ENCODE measurements around the gene MYRFL.
"Not testable (repeated sequence)": the region's sequence is repeated elsewhere in the genome, so short reads cannot be mapped to it uniquely, and the experiment has no call there.

MYRFL gene

DNA sequence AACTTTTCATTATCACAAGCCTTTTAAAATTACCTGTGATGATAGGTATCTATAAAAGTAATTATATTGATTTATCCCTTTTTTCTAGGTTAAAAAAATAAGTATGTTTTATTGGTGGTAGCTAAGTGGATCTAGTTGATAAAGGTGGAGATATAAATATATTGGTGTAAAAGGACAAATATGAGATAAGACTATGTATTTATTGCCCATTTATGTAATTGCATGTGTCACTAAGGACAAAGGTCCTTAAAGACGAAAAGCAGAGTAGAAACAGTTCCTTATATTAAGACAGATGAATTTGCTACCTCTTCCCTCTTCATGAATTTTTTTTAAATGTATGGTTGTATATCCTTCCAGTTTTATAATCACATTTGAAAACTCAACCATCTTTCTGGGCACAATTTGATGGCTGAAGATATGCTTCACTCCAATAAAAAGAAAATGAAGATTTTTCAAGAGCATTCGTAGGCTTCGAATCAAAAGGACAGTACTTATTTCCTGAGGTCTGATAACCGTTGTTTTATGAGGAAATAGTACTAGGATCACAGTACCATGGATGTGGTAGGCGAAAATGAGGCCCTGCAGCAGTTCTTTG, at the start of gene MYRFL:
Gene MYRFL (plus strand): TSS at position 262 of the 595 bp plus-strand sequence. CDS start 291 bp downstream, at position 553.
- no peak for ATAC-seq (ENCODE audit: low read depth)
- no peak for DNase-seq (ENCODE audit: low spot score in 2 of 2)
- Mint-ChIP-seq H3K27me3 (no peaks in the 10 kb centered on the region), H3K27ac (no peak within 1 kb of the TSS), H3K9me3 (no peaks in the 10 kb centered on the region), H3K36me3 (no peaks in the 10 kb centered on the region), H3K4me3 (no peak within 1 kb of the TSS), H3K4me1 (no peaks in the 10 kb centered on the region)

DNA sequence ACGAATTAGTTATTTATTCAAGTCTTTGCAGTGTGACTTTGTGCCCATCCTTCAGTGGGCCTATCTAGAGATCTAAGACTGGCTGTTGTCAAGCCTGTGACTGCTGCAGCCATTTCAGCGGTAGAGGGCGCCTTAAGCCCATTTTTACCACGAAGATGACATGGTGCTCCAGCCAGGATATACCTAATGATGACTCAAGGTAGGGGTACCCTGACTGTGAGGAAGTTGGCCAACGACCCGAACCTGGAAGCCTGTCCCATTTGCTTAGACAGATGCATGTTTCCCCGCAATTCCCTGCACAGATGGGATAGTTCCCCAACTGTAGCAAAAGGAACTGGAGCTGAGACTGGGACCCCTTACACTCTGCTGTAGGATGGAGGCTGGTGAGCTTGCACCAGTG, 45.1 kb upstream of the MYRFL start:
- ATAC-seq (ENCODE audit: low read depth) (no peak), DNase-seq (ENCODE audit: low spot score in 2 of 2) (no peak)
- H3K36me3 Mint-ChIP-seq: peaks cover 36% of the 10 kb centered on the region
- H3K27ac Mint-ChIP-seq: no peak overlapping the region
- no peak overlapping the region for H3K4me3 Mint-ChIP-seq
- peaks cover 5% of the 10 kb centered on the region for H3K4me1 Mint-ChIP-seq
- no peaks in the 10 kb centered on the region for H3K27me3 Mint-ChIP-seq
- H3K9me3 Mint-ChIP-seq: peaks cover 5% of the 10 kb centered on the region

DNA sequence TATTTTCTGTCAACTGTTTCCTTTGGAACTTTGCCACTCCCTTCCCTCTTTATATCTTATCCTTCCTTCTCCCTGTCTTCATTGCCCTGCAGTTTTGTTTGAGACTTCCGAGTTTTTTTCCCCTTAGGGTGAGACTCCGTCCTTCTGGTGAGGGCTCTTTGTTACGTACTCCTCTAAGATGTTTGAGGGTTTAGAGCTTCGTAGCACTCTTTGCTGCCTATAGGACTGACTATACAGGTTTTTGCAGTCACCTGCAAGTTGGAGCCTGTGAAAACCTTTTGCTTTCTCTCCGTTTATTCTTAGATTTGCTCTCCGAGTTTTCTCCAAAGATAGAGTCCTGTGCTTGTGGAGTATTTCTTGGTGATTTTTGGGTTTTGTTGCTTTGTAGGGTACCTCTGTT, 41.7 kb upstream of the MYRFL start:
- ATAC-seq (ENCODE audit: low read depth) (no peak), DNase-seq (ENCODE audit: low spot score in 2 of 2) (no peak)
- Mint-ChIP-seq H3K27me3 (no peaks in the 10 kb centered on the region), H3K27ac (no peak overlapping the region), H3K9me3 (peaks cover 5% of the 10 kb centered on the region), H3K4me3 (no peak overlapping the region), H3K4me1 (peaks cover 5% of the 10 kb centered on the region), H3K36me3 (peaks cover 51% of the 10 kb centered on the region)

DNA sequence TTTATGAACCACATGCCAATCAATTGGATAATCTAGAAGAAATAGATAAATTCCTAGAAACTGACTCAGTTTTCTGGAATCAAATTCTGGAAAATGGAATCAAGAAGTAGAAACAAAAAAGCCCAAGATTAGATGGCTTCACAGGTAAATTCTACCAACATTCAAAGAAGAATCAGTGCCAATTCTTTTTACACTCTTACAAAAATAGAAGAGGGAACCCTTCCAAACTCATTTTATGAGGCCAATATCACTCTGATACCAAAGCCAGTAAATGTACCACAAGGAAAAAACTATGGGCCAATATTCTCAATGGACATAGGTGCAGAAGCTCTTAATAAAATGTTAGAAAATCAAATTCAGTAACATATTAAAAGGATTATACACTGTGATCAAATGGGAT, 35.7 kb upstream of the MYRFL start:
- DNase-seq (ENCODE audit: low spot score in 2 of 2): no peak
- peaks cover 59% of the 10 kb centered on the region for H3K36me3 Mint-ChIP-seq
- H3K27me3 Mint-ChIP-seq: no peaks in the 10 kb centered on the region
- H3K9me3 Mint-ChIP-seq: peaks cover 14% of the 10 kb centered on the region
- H3K27ac Mint-ChIP-seq: no peak overlapping the region
- H3K4me3 Mint-ChIP-seq: no peak overlapping the region
- H3K4me1 Mint-ChIP-seq: no peaks in the 10 kb centered on the region
- ATAC-seq (ENCODE audit: low read depth): no peak

DNA sequence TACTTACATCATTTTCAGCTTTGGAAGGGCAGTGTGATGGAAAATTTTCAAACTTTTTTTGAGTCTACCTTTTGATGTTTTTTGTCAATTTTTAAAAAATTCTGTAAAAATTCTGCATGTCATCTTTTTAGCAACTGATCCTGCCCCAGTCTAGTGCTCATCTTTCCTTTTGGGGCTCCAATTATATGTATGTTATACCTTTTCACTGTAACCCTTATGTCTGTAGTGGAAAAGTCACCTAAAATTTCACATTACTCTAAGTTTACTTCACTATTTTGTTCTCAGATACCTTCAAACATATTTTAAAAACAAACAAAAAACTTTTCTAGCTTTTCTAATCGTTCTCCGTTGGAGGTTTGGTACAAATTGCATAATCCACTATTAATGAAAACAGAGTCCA, 32.5 kb upstream of the MYRFL start:
- Mint-ChIP-seq H3K27me3 (no peaks in the 10 kb centered on the region), H3K36me3 (peaks cover 56% of the 10 kb centered on the region), H3K4me3 (no peak overlapping the region), H3K4me1 (no peaks in the 10 kb centered on the region), H3K9me3 (peaks cover 17% of the 10 kb centered on the region), H3K27ac (no peak overlapping the region)
- no peak for ATAC-seq (ENCODE audit: low read depth)
- DNase-seq (ENCODE audit: low spot score in 2 of 2): no peak

DNA sequence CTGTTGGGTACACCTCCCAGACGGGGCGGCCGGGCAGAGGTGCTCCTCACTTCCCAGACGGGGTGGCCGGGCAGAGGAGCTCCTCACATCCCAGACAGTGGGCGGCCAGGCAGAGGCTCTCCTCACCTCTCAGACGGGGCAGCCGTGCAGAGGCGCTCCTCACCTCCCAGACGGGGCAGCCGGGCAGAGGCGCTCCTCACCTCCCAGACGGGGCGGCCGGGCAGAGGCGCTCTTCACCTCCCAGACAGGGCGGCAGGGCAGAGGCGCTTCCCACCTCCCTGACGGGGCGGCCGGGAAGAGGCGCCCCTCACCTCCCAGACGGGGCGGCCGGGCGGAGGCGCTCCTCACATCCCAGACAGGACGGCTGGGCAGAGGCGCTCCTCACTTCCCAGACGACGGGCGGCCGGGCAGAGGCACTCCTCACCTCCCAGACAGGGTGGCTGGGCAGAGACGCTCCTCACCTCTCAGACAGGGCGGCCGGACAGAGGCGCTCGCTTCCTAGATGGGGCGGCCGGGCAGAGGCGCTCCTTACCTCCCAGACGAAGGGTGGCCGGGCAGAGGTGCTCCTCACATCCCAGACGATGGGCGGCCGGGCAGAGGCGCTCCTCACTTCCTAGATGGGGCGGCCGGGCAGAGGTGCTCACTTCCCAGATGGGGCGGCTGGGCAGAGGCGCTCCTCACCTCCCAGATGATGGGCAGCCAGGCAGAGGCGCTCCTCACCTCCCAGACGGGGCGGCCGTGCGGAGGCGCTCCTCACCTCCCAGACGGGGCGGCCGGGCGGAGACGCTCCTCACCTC, 17.7 kb upstream of the MYRFL start:
- Mint-ChIP-seq H3K36me3 (peaks cover 54% of the 10 kb centered on the region), H3K9me3 (peaks cover 15% of the 10 kb centered on the region)
- H3K4me3 Mint-ChIP-seq; H3K4me1 Mint-ChIP-seq; H3K27ac Mint-ChIP-seq; H3K27me3 Mint-ChIP-seq; ATAC-seq (ENCODE audit: low read depth); DNase-seq (ENCODE audit: low spot score in 2 of 2): not testable (repeated sequence)

DNA sequence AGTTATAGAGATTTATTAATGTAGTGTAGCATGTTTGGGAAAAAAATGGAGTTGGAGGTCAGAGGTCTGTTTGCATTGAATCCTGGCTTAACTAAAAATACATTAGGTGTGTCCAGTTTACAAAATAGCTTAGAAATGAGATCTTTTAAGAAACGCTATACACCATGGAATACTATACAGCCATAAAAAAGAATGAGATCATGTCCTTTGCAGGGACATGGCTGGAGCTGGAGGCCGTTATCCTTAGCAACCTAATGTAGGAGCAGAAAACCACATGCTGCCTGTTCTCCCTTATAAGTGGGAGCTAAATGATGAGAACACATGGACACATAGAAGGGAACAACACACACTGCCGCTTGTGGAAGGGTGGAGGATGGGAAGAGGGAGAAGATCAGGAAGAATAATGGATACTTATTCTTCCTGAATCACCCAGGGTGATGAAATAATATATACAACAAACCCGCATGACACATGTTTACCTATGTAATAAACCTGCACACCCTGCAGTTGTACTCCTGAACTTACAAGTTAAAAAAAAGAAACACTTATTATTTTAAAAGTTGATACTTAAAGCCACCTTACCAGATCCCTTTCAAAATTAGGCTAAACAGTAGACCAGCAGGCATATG, 14.0 kb upstream of the MYRFL start:
- ATAC-seq (ENCODE audit: low read depth) (no peak), DNase-seq (ENCODE audit: low spot score in 2 of 2) (no peak)
- no peaks in the 10 kb centered on the region for H3K4me1 Mint-ChIP-seq
- peaks cover 47% of the 10 kb centered on the region for H3K36me3 Mint-ChIP-seq
- H3K4me3 Mint-ChIP-seq: no peak overlapping the region
- no peak overlapping the region for H3K27ac Mint-ChIP-seq
- H3K9me3 Mint-ChIP-seq: peaks cover 13% of the 10 kb centered on the region
- H3K27me3 Mint-ChIP-seq: no peaks in the 10 kb centered on the region

DNA sequence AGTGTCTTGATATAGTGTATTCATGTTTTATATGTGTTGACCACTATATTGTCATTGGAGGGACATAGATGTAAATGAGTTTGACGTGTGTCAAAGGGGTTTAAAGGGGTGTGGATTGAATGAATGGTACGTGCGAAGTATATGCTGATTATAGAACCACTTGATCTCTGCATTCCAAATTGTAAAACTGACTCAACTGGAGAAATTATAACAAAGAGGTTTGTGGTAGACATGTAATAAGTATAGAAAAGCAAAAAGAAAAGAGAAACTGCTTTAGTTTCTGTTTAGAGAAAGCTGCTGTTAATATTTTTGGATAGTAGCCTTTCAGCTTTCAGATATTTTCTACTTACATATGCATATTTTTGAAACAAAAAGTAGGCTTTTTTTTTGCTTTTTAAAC, 8.9 kb upstream of the MYRFL start:
- peaks cover 20% of the 10 kb centered on the region for H3K36me3 Mint-ChIP-seq
- no peak overlapping the region for H3K4me3 Mint-ChIP-seq
- ATAC-seq (ENCODE audit: low read depth): no peak
- H3K27ac Mint-ChIP-seq: no peak overlapping the region
- H3K9me3 Mint-ChIP-seq: no peaks in the 10 kb centered on the region
- DNase-seq (ENCODE audit: low spot score in 2 of 2): no peak
- H3K4me1 Mint-ChIP-seq: no peaks in the 10 kb centered on the region
- H3K27me3 Mint-ChIP-seq: no peaks in the 10 kb centered on the region

DNA sequence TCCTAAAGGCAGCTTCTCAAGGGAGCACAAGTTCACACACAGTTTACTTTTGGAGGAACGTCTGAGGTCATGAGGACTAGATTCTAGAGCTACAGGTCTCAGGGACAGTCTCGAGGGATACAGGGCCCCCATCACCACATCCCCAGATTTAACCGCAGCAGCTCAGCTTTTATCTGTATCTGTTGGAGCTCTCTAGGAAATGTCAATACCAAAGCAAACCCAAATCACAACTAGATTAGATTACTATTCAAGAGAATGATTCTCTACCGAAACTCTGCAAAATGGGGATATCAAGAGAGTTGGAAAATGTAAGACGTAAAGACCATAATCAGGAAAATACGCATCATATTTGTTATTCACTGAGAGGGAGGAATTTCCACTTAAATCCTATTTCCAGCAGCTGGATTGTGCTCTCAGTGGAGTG, 4.0 kb upstream of the MYRFL start:
- H3K27me3 Mint-ChIP-seq: no peaks in the 10 kb centered on the region
- DNase-seq (ENCODE audit: low spot score in 2 of 2): no peak
- H3K4me3 Mint-ChIP-seq: no peak overlapping the region
- no peak for ATAC-seq (ENCODE audit: low read depth)
- H3K9me3 Mint-ChIP-seq: no peaks in the 10 kb centered on the region
- peaks cover 4% of the 10 kb centered on the region for H3K36me3 Mint-ChIP-seq
- no peak overlapping the region for H3K27ac Mint-ChIP-seq
- H3K4me1 Mint-ChIP-seq: no peaks in the 10 kb centered on the region

DNA sequence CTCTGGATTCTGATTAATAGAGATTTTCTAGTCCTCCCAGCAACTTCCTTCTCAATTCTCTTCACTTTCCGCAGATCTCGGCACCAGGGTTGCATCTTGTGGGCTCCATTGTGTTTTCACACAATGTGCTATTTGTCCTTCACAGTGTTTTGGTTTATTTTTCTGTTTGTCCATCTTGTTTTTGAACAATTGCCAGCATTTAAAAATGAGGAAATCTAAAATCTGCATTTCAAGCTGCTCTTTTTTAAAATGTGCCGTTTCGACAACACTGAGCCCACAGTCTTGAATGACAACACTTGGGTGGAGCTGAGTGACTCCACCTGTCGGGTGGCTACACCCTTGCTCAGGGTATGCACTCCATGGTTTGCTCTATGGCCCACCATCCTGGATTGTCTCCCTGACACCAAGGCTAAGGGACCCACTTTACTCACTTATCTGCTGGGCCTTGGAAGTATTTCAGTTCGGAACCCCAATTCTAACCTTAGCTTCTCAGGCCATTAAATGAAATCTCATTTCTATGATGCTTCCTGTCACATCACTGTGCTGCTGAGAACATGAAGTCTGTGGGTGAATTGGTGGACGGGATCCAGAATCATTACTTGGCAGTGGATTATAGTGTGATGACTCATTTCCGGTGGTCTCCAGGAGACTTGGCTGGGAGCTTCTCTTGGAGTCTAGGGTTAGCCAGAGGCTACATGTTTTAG, 3.4 kb upstream of the MYRFL start:
- Mint-ChIP-seq H3K36me3 (peaks cover under 1% of the 10 kb centered on the region), H3K27ac (no peak overlapping the region), H3K27me3 (no peaks in the 10 kb centered on the region), H3K9me3 (no peaks in the 10 kb centered on the region), H3K4me1 (no peaks in the 10 kb centered on the region), H3K4me3 (no peak overlapping the region)
- ATAC-seq (ENCODE audit: low read depth) (no peak), DNase-seq (ENCODE audit: low spot score in 2 of 2) (no peak)

DNA sequence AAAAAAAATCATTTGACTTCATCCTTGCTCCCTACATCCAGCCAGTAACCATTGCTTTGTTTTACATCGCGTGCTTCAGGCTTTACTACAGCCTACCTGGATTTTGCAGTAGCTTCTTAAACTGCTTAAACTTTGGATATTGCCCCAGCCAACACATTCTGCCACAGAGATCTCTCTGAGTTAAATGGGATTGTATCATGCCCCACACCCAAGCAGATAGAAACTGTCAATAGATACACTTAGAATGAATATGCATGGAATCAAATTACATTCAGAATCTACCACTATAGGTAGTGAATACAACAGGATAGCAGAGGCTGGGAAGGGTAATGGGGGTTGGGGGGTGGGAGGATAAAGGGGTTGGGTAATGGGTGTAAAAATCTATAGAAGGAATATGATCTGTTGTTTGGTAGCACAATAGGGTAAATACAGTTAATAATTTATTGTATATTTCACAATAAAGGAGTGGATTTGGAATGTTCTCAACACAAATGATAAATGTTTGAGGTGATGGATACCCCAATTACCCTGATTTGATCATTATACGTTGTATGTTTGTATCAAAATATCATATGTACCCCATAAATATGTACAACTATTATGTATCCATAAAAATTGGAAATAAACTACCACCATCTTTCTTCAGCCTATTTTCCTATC, 2.7 kb upstream of the MYRFL start:
- ATAC-seq (ENCODE audit: low read depth): no peak
- H3K4me3 Mint-ChIP-seq: no peak overlapping the region
- no peaks in the 10 kb centered on the region for H3K9me3 Mint-ChIP-seq
- H3K27me3 Mint-ChIP-seq: no peaks in the 10 kb centered on the region
- no peaks in the 10 kb centered on the region for H3K36me3 Mint-ChIP-seq
- no peaks in the 10 kb centered on the region for H3K4me1 Mint-ChIP-seq
- DNase-seq (ENCODE audit: low spot score in 2 of 2): no peak
- H3K27ac Mint-ChIP-seq: no peak overlapping the region

DNA sequence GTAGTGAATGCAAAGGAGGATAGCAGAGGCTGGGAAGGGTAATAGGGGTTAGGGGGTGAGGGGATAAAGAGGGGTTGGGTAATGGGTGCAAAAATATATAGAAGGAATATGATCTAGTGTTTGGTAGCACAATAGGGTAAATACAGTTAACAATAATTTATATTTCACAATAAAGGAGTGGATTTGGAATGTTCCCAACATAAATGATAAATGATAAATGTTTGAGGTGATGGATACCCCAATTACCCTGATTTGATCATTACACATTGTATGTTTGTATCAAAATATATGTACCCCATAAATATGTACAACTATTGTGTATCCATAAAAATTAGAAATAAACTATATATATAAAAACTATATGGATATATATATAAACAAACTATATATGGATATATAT, 999 bp upstream of the MYRFL start:
- H3K4me1 Mint-ChIP-seq: no peaks in the 10 kb centered on the region
- no peak for DNase-seq (ENCODE audit: low spot score in 2 of 2)
- ATAC-seq (ENCODE audit: low read depth): no peak
- H3K27me3 Mint-ChIP-seq: no peaks in the 10 kb centered on the region
- H3K9me3 Mint-ChIP-seq: no peaks in the 10 kb centered on the region
- H3K36me3 Mint-ChIP-seq: no peaks in the 10 kb centered on the region
- no peak overlapping the region for H3K27ac Mint-ChIP-seq
- no peak overlapping the region for H3K4me3 Mint-ChIP-seq

DNA sequence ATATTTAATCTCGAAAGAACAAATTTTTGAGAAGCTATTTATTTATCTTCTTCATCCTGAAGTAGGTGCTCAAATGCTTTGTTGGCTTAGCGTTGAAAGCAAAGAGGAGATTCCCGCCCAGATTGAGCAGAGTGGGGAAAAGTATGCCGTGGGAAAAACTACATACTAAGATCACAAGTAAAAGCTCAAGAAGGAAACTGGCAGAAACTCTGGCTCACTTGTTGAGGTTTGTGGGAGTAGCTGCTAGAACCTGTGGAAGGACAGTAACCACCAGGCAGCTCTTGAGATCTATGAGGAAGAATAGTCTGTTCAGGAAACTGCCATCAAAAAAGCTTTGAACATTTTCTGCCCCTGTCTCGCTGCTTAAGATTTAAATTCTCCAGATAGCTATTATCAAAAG, 3.9 kb downstream of the MYRFL start:
- ATAC-seq (ENCODE audit: low read depth) (no peak), DNase-seq (ENCODE audit: low spot score in 2 of 2) (no peak)
- Mint-ChIP-seq H3K4me3 (no peak overlapping the region), H3K36me3 (no peaks in the 10 kb centered on the region), H3K27ac (no peak overlapping the region), H3K27me3 (peaks cover 6% of the 10 kb centered on the region), H3K9me3 (no peaks in the 10 kb centered on the region), H3K4me1 (no peaks in the 10 kb centered on the region)

DNA sequence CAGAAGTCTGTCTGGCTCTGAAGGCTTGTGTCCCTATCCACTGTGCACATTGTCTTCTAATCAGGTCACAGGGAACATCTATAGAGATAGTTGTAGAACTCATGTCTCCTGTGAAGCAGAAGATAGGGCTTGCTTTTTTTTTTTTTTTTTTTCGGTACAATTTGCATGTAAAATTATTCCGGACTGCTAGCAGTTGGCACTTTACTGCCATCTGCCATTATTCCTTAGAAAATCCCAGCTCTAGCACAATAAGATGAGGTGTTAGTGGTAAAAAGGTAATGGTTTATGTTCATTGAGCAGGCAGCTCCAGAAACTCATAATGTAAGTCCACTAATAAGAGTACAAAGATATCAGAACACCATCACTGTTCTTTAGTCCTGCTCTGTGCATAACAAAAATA, 8.7 kb downstream of the MYRFL start:
- H3K9me3 Mint-ChIP-seq: no peaks in the 10 kb centered on the region
- ATAC-seq (ENCODE audit: low read depth) (no peak), DNase-seq (ENCODE audit: low spot score in 2 of 2) (no peak)
- no peak overlapping the region for H3K4me3 Mint-ChIP-seq
- H3K4me1 Mint-ChIP-seq: no peaks in the 10 kb centered on the region
- no peak overlapping the region for H3K27ac Mint-ChIP-seq
- no peaks in the 10 kb centered on the region for H3K36me3 Mint-ChIP-seq
- peaks cover 8% of the 10 kb centered on the region for H3K27me3 Mint-ChIP-seq

Data from memory B cell (primary cell).